VCaP (cell line): ENCODE data around the gene ARMH1.
"Not testable (repeated sequence)": the region's sequence is repeated elsewhere in the genome, so short reads cannot be mapped to it uniquely, and the experiment has no call there.

Source experiments
- H3K27ac ChIP-seq: fragments of 450-650 bp; 2 replicates; pipeline ENCODE4 v1.5.1; 2017
- CTCF ChIP-seq: fragments of 450-650 bp; conservative IDR thresholded peaks from 2 replicates; pipeline ENCODE4 v1.5.1; 2017; ENCODE audit warnings: mild to moderate bottlenecking, moderate library complexity

ARMH1 gene

GRCh38 chr1:44759077-44759476, 84.6 kb downstream of the ARMH1 start:
- H3K27ac ChIP-seq: no peak overlapping the region
- TF ChIP-seq CTCF: no peak

DNA sequence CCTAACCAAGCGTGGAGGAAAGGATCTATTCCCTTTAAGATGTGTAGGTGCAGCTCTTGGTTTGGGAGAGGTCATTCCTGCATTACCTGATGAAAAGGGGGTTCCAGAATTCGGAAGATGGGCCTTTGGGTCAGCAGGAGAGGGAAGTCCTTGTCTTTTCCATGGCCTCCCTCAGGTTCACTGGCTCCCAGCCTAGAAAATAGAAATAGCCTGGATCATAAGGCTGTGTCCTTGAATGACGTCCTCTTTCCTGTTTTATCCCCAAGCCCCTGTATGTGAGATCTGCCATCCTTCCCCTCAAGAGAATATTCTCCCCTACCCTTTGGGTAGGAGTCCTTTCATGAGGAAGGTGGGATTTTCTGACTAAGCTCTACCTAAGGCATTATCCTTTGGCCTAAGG, 86.4 kb downstream of the ARMH1 start:
- TF ChIP-seq CTCF: no peak
- no peak overlapping the region for H3K27ac ChIP-seq

GRCh38 chr1:44766421-44766820, 91.9 kb downstream of the ARMH1 start:
- H3K27ac ChIP-seq: not testable (repeated sequence)
